Calu3 (cell line): Measurements from ENCODE around the gene SERPINA12. TPM values are rescaled to one million over a fixed set of nuclear protein-coding genes. Genes with fewer than 3 reads are reported as not detected.

Experiments used
- BruUV-seq: library from RNA; stranded (reverse); fragments of 400-500 nt; replicated peaks from 2 replicates; lab custom pipeline; 2021; lab: Mats Ljungman, UMichigan
- CTCF ChIA-PET: fragments of 300-600 bp; sonication (Branson Sonifier 250); formaldehyde crosslinking; loops from one replicate; lab custom pipeline; 2022; ENCODE audit warnings: antibody characterized with exemption; lab: Charles Lee
- DNase-seq: peaks from one replicate; pipeline ENCODE4 v3.0.0; 2022
- H3K27ac Mint-ChIP-seq: one replicate; pipeline ENCODE4 v1.8.0; 2022; ENCODE audit warnings: mixed read lengths; ENCODE audit not compliant: unreplicated experiment
- H3K27me3 Mint-ChIP-seq: one replicate; pipeline ENCODE4 v1.8.0; 2022; ENCODE audit warnings: mixed read lengths; ENCODE audit not compliant: unreplicated experiment
- H3K36me3 Mint-ChIP-seq: one replicate; pipeline ENCODE4 v1.8.0; 2022; ENCODE audit warnings: mild to moderate bottlenecking, moderate library complexity, mixed read lengths; ENCODE audit not compliant: insufficient read depth, unreplicated experiment
- H3K4me1 Mint-ChIP-seq: one replicate; pipeline ENCODE4 v1.8.0; 2022; ENCODE audit warnings: mild to moderate bottlenecking, low read depth, mixed read lengths; ENCODE audit not compliant: unreplicated experiment
- H3K4me3 Mint-ChIP-seq: one replicate; pipeline ENCODE4 v1.8.0; 2022; ENCODE audit warnings: mild to moderate bottlenecking, low read depth, moderate library complexity, mixed read lengths; ENCODE audit not compliant: unreplicated experiment
- H3K9me3 Mint-ChIP-seq: one replicate; pipeline ENCODE4 v1.8.0; 2022; ENCODE audit warnings: low read depth, mixed read lengths; ENCODE audit not compliant: unreplicated experiment
- CTCF ChIP-seq: fragments of 200-600 bp; IDR thresholded peaks from one replicate; pipeline ENCODE4 v1.8.0; 2022; ENCODE audit warnings: antibody characterized with exemption; ENCODE audit not compliant: unreplicated experiment
- intact Hi-C: fragments of 100-400 bp; cut with micrococcal nuclease; formaldehyde crosslinking; loops from one replicate; pipeline ENCODE4 v1.10.0; 2022; ENCODE audit not compliant: unreplicated experiment
- total RNA-seq: library from RNA; stranded (reverse); gene quantifications from 2 replicates; pipeline ENCODE4 v1.2.3, GENCODE V29; 2022

SERPINA12 gene
- total RNA-seq, 1 experiment from 2014 or later = not detected

GRCh38 chr14:94532447-94532846 lies 23.2 kb upstream of the SERPINA12 start:
- Mint-ChIP-seq H3K27me3 (peaks cover 18% of the 10 kb centered on the region), H3K9me3 (no peaks in the 10 kb centered on the region), H3K4me1 (no peaks in the 10 kb centered on the region), H3K36me3 (no peaks in the 10 kb centered on the region), H3K4me3 (no peak overlapping the region), H3K27ac (no peak overlapping the region)
- CTCF ChIA-PET = interaction anchor here (0.6 kb wide), 1 partner anchor 402 kb away, joined by 3 read pairs; no protein-coding TSS in a partner anchor
- BruUV-seq = no TSS peak
- DNase-seq = no peak
- TF ChIP-seq CTCF = no peak
- intact Hi-C loops = no loop called here

- Mint-ChIP-seq H3K36me3 (no peaks in the 10 kb centered on the region), H3K4me1 (no peaks in the 10 kb centered on the region), H3K9me3 (peaks cover 5% of the 10 kb centered on the region), H3K27me3 (peaks cover 30% of the 10 kb centered on the region), H3K4me3 (no peak overlapping the region), H3K27ac (no peak overlapping the region)
- TF ChIP-seq CTCF = no peak
- CTCF ChIA-PET = no interaction called here
- intact Hi-C loops = no loop called here
- no peak for DNase-seq
- BruUV-seq = no TSS peak
These were observed 21.9 kb upstream of the SERPINA12 start for GRCh38 chr14:94531187-94531586.

GRCh38 chr14:94524093-94524492 lies 14.8 kb upstream of the SERPINA12 start:
- CTCF ChIA-PET = no interaction called here
- Mint-ChIP-seq H3K9me3 (peaks cover 11% of the 10 kb centered on the region), H3K36me3 (no peaks in the 10 kb centered on the region), H3K4me1 (no peaks in the 10 kb centered on the region), H3K4me3 (no peak overlapping the region), H3K27ac (no peak overlapping the region), H3K27me3 (peaks cover 47% of the 10 kb centered on the region)
- no TSS peak for BruUV-seq
- no peak for TF ChIP-seq CTCF
- no peak for DNase-seq
- intact Hi-C loops = no loop called here

GRCh38 chr14:94523265-94523664 lies 14.0 kb upstream of the SERPINA12 start:
- no peaks in the 10 kb centered on the region for H3K36me3 Mint-ChIP-seq
- no peaks in the 10 kb centered on the region for H3K4me1 Mint-ChIP-seq
- H3K27me3 Mint-ChIP-seq = peaks cover 54% of the 10 kb centered on the region
- no peak overlapping the region for H3K4me3 Mint-ChIP-seq
- DNase-seq = no peak
- H3K9me3 Mint-ChIP-seq = peaks cover 11% of the 10 kb centered on the region
- H3K27ac Mint-ChIP-seq = no peak overlapping the region
- intact Hi-C loops = no loop called here
- no peak for TF ChIP-seq CTCF
- CTCF ChIA-PET = no interaction called here
- no TSS peak for BruUV-seq
